Pancreas (tissue), 10 donors: Measurements from ENCODE around the gene EFNA5. TPM values are rescaled to one million over a fixed set of nuclear protein-coding genes. Genes with fewer than 3 reads are reported as not detected.
A peak's percentile ranks its signal among the peaks of the same experiment; 100 is the strongest.

Source experiments
- ATAC-seq, 4 donors: fragments of 200-7000 bp; cut with Tn5 transposase; one replicate each; pipeline versions ENCODE4 v1.8.0 to v1.9.1; 2020; ENCODE audit warnings: mild to moderate bottlenecking in 4 of 4, moderate library complexity in 4 of 4
- DNase-seq, 6 donors: peaks; one replicate each; pipeline ENCODE4 v3.0.0-alpha.2; 2020
- FAIRE-seq: peaks from 2 replicates; lab custom pipeline; 2012; peaks lifted over from hg19 to GRCh38; lab: Jason Lieb, UNC
- H3K27ac ChIP-seq, 4 donors: fragments of 200-600 bp; sonication (generic); 1 replicate in 3 of 4; 2 replicates in 1 of 4; pipeline versions ENCODE4 v1.5.0 to v1.8.0; 2020
- H3K27me3 ChIP-seq, 4 donors: fragments of 200-600 bp; one replicate each; pipeline ENCODE4 v1.8.0; 2021
- H3K36me3 ChIP-seq, 3 donors: fragments of 200-600 bp; sonication (generic) in 1 of 3; one replicate each; pipeline versions ENCODE4 v1.5.0 to v1.8.0; 2020 to 2021
- H3K4me1 ChIP-seq, 3 donors: fragments of 200-600 bp; one replicate each; pipeline ENCODE4 v1.8.0; 2021
- H3K4me3 ChIP-seq, 4 donors: fragments of 200-600 bp; sonication (generic) in 2 of 4; one replicate each; pipeline versions ENCODE4 v1.5.0 to v1.8.0; 2020 to 2021
- H3K9me3 ChIP-seq, 4 donors: fragments of 200-600 bp; one replicate each; pipeline ENCODE4 v1.8.0; 2021
- CTCF ChIP-seq, 4 donors: fragments of 200-600 bp; sonication (generic) in 3 of 4; IDR thresholded peaks; one replicate each; pipeline versions ENCODE4 v1.5.0 to v1.8.0; 2021; ENCODE audit warnings: antibody characterized with exemption in 4 of 4
- whole genome bisulfite sequencing, 2 donors: extraction: QIAGEN DNeasy Blood & Tissue Kit; methylation state at CpG; one replicate each; pipeline ENCODE4 v1.1.7; 2013; 5-methylcytosine and 5-hydroxymethylcytosine counted together
- intact Hi-C, 3 donors: fragments of 100-400 bp; cut with DNase I; formaldehyde crosslinking; loops; one replicate each; pipeline versions ENCODE4 v1.11.1 to v1.14.2; 2022
- polyA plus RNA-seq, 2 donors: library from polyadenylated mRNA; stranded (reverse); fragments of 200-250 nt; gene quantifications; one replicate each; pipeline ENCODE4 v1.2.3, GENCODE V29; 2013
- total RNA-seq, 6 donors: library from RNA; stranded (reverse); fragmentation: NEBNext Ultra II Directional in 4 of 6; extraction: Animal tissue kit (Norgen Biotek cat#: 25700) in 4 of 6; gene quantifications; one replicate each; pipeline versions ENCODE4 v1.2.1 to v1.2.4, GENCODE V29; 2021 to 2023
- donor health status: healthy with polysubstance abuse.
- donor health status: DM: no; HTN: no; CAD: no; lungs with moderate emphysema.
- donor health status: DM: no; HTN: no; CAD: no.
- donor health status: control.
- donor health status: control.
- donor health status: Bipolar disorder and iron deficiency.
- donor health status: DM: yes; HTN: yes; CAD: no.
- donor health status: DM: no; HTN: no; CAD: no.
- donor health status: DM: no; HTN: no; CAD: no.
- donor health status: DM: yes; HTN: yes; CAD: no.

Gene EFNA5
- total and polyA plus RNA-seq, 8 donors: 0.23 to 3.8 (median 2.1) TPM

GRCh38 chr5:107367480-107367879 is 303.3 kb downstream of the EFNA5 start:
- no peak for ATAC-seq
- DNase-seq: no peak
- Histone ChIP-seq H3K27me3 (no peaks in the 10 kb centered on the region), H3K27ac (no peak overlapping the region), H3K4me1 (no peaks in the 10 kb centered on the region), H3K9me3 (no peaks in the 10 kb centered on the region), H3K4me3 (no peak overlapping the region), H3K36me3 (no peaks in the 10 kb centered on the region)
- WGBS, 2 donors: 68 to 83% methylated on average over 4 of the region's 4 CpGs
- TF ChIP-seq CTCF (IDR thresholded peaks at IDR 0.05): no peak
- no peak for FAIRE-seq
- intact Hi-C loops: no loop called here

- FAIRE-seq (no peak), ATAC-seq (peak in 1 of 4 donors; percentile 38), DNase-seq (no peak)
- WGBS, 2 donors: 75 to 86% methylated on average over 10 of the region's 10 CpGs
- TF ChIP-seq CTCF (IDR thresholded peaks at IDR 0.05): no peak
- H3K4me3 ChIP-seq: no peak overlapping the region
- H3K4me1 ChIP-seq: no peaks in the 10 kb centered on the region
- H3K9me3 ChIP-seq: no peaks in the 10 kb centered on the region
- H3K27ac ChIP-seq: no peak overlapping the region
- no peaks in the 10 kb centered on the region for H3K36me3 ChIP-seq
- intact Hi-C loops: no loop called here
- H3K27me3 ChIP-seq: no peaks in the 10 kb centered on the region
These were observed 305.2 kb downstream of the EFNA5 start for GRCh38 chr5:107365320-107366109.

- Histone ChIP-seq H3K4me3 (no peak overlapping the region), H3K27ac (no peak overlapping the region), H3K4me1 (no peaks in the 10 kb centered on the region), H3K36me3 (no peaks in the 10 kb centered on the region), H3K9me3 (no peaks in the 10 kb centered on the region), H3K27me3 (no peaks in the 10 kb centered on the region)
- ATAC-seq (no peak), DNase-seq (no peak), FAIRE-seq (no peak)
- WGBS, 2 donors: 89 to 99% methylated on average over 2 of the region's 2 CpGs
- intact Hi-C loops: no loop called here
- TF ChIP-seq CTCF (IDR thresholded peaks at IDR 0.05): no peak
These were observed 306.1 kb downstream of the EFNA5 start for GRCh38 chr5:107364443-107365319.

GRCh38 chr5:107363768-107364167 is 307.0 kb downstream of the EFNA5 start:
- Histone ChIP-seq H3K9me3 (no peaks in the 10 kb centered on the region), H3K4me1 (no peaks in the 10 kb centered on the region), H3K4me3 (no peak overlapping the region), H3K36me3 (no peaks in the 10 kb centered on the region), H3K27me3 (no peaks in the 10 kb centered on the region), H3K27ac (no peak overlapping the region)
- FAIRE-seq (no peak), DNase-seq (no peak), ATAC-seq (no peak)
- intact Hi-C loops: no loop called here
- no peak for TF ChIP-seq CTCF (IDR thresholded peaks at IDR 0.05)
- WGBS, 2 donors: 80 to 89% methylated on average over 3 of the region's 3 CpGs
